GM23338 (cell line): ENCODE results near the gene EXOC1L.

Source experiments
- CTCF ChIP-seq, 2 experiments: fragments of 200-600 bp in 1 of 2; sonication (generic) in 1 of 2; conservative IDR thresholded peaks; 2 replicates each; pipeline versions ENCODE4 v1.5.1 to v1.6.1; 2016 to 2017; ENCODE audit warnings: antibody characterized with exemption in 2 of 2, low read depth in 2 of 2, mild to moderate bottlenecking in 2 of 2, moderate library complexity in 1 of 2
- EZH2 ChIP-seq: fragments of 200-600 bp; sonication (generic); IDR thresholded peaks from one replicate; pipeline ENCODE4 v1.8.0; 2017; ENCODE audit warnings: antibody characterized with exemption, mild to moderate bottlenecking, low read depth; ENCODE audit not compliant: unreplicated experiment
- EZH2phosphoT487 ChIP-seq: fragments of 200-600 bp; sonication (generic); IDR thresholded peaks from one replicate; pipeline ENCODE4 v1.8.1; 2018; ENCODE audit warnings: antibody characterized with exemption; ENCODE audit not compliant: unreplicated experiment
- POLR2AphosphoS5 ChIP-seq: IDR thresholded peaks from 2 replicates; pipeline ENCODE4 v1.6.1; 2016; ENCODE audit warnings: antibody characterized with exemption, low read depth
- TF ChIP-seq, protein P1 (sequence below): IDR thresholded peaks from 2 replicates; pipeline ENCODE4 v1.6.1; 2016; ENCODE audit warnings: antibody characterized with exemption

DNA sequence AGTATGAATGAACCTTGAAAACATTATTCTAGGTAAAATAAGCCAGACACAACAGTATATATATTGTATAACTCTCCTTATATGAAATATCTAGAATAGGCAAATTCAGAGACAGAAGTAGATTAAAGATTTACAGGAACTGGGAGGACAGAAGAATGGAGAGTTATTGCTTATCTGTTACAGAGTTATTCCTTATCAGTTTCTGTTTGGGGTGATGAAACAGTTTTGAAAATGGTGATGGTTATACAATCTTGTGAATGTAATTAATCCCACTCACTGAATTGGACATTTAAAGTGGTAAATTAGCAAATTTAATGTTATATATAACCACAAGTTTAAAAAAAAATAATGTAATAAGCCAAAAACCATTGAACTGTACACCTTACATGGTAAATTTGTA, 19.4 kb downstream of the EXOC1L start:
- no peak for TF ChIP-seq CTCF (conservative IDR thresholded peaks at IDR 0.05; ENCODE audit: low read depth in 2 of 2)
- TF ChIP-seq POLR2AphosphoS5: no peak
- TF ChIP-seq EZH2: no peak
- no peak for TF ChIP-seq EZH2phosphoT487
- TF ChIP-seq, protein P1, sequence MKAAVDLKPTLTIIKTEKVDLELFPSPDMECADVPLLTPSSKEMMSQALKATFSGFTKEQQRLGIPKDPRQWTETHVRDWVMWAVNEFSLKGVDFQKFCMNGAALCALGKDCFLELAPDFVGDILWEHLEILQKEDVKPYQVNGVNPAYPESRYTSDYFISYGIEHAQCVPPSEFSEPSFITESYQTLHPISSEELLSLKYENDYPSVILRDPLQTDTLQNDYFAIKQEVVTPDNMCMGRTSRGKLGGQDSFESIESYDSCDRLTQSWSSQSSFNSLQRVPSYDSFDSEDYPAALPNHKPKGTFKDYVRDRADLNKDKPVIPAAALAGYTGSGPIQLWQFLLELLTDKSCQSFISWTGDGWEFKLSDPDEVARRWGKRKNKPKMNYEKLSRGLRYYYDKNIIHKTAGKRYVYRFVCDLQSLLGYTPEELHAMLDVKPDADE: no peak
